Tibial nerve (tissue), 4 donors: ENCODE data around the gene STRBP. TPM values are rescaled to one million over a fixed set of nuclear protein-coding genes. Genes with fewer than 3 reads are reported as not detected.

ENCODE experiments used
- DNase-seq, 2 donors: peaks; one replicate each; pipeline ENCODE4 v3.0.0-alpha.2; 2019; ENCODE audit warnings: low spot score in 2 of 2
- H3K27ac ChIP-seq, 4 donors: fragments of 200-600 bp; sonication (generic) in 3 of 4; one replicate each; pipeline ENCODE4 v1.5.1; 2017 to 2019; ENCODE audit warnings: mild to moderate bottlenecking in 1 of 4
- H3K27me3 ChIP-seq, 2 donors: fragments of 200-600 bp; sonication (generic) in 1 of 2; one replicate each; pipeline versions ENCODE4 v1.5.1 to v1.6.0; 2017 to 2019
- H3K36me3 ChIP-seq, 3 donors: fragments of 200-600 bp; sonication (generic); one replicate each; pipeline ENCODE4 v1.5.1; 2018 to 2019
- H3K4me1 ChIP-seq, 4 donors: fragments of 200-600 bp; sonication (generic) in 3 of 4; one replicate each; pipeline ENCODE4 v1.5.1; 2017 to 2019
- H3K4me3 ChIP-seq, 4 donors: fragments of 200-600 bp; sonication (generic) in 3 of 4; one replicate each; pipeline ENCODE4 v1.5.1; 2017 to 2019; ENCODE audit warnings: mild to moderate bottlenecking in 1 of 4, moderate library complexity in 1 of 4
- H3K9me3 ChIP-seq, 4 donors: fragments of 200-600 bp; sonication (generic) in 3 of 4; one replicate each; pipeline ENCODE4 v1.5.1; 2017 to 2019
- CTCF ChIP-seq, 5 experiments: fragments of 200-600 bp in 3 of 5; fragments of 450-650 bp in 2 of 5; sonication (generic) in 3 of 5; IDR thresholded peaks; one replicate each; pipeline ENCODE4 v1.5.1; 2016 to 2019; ENCODE audit warnings: antibody characterized with exemption in 5 of 5, mild to moderate bottlenecking in 3 of 5, moderate library complexity in 2 of 5
- EP300 ChIP-seq, 2 donors: sonication (generic); formaldehyde crosslinking; IDR thresholded peaks; one replicate each; pipeline ENCODE4 v1.6.1; 2017; ENCODE audit warnings: antibody characterized with exemption in 2 of 2, mild to moderate bottlenecking in 1 of 2
- POLR2A ChIP-seq, 2 donors: fragments of 450-650 bp; IDR thresholded peaks; one replicate each; pipeline ENCODE4 v1.6.1; 2017; ENCODE audit warnings: antibody characterized with exemption in 2 of 2, mild to moderate bottlenecking in 2 of 2, moderate library complexity in 2 of 2
- WGBS, 2 donors: methylation state at CpG; one replicate each; pipeline ENCODE4 v1.1.5; 2018; 5-methylcytosine and 5-hydroxymethylcytosine counted together
- total RNA-seq, 4 donors: library from RNA; depleted of rRNA; stranded (reverse); fragments of >200 nt; gene quantifications; one replicate each; pipeline ENCODE4 v1.1.0, GENCODE V29; 2016

Gene STRBP
- total RNA-seq, 4 donors from 2014 or later: 3.5 to 20.4 (median 4.9) TPM

DNA sequence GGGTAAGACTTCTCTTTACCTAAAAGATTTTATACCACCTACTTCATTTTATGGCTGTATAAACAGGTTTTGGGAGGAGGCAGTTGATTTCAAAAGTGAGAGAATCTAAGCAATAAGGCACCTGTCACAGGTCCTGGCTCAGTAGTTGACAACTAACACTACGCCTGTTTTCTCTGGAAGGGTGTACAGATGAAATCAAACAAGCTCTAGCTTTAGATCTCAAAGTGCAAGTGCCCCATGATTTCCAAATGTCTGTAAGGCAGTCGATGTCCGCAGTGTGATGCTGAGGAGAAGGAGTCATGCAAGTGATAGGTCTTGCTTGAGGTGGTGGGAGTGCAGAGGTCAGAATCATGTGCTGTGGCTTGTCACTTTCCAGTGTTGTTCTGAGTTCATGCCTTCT is 168.8 kb downstream of the STRBP start:
- Histone ChIP-seq H3K9me3 (no peaks in the 10 kb centered on the region), H3K36me3 (peaks cover 8 to 90% (median 13%) of the 10 kb centered on the region in 3 donors), H3K4me1 (no peaks in the 10 kb centered on the region), H3K4me3 (no peak overlapping the region), H3K27me3 (no peaks in the 10 kb centered on the region), H3K27ac (no peak overlapping the region)
- 95 to 97% methylated on average over 3 of the region's 3 CpGs for WGBS, 2 donors
- TF ChIP-seq POLR2A (IDR thresholded peaks at IDR 0.05) (no peak), CTCF (IDR thresholded peaks at IDR 0.05) (no peak), EP300 (IDR thresholded peaks at IDR 0.05) (no peak)
- no peak for DNase-seq

DNA sequence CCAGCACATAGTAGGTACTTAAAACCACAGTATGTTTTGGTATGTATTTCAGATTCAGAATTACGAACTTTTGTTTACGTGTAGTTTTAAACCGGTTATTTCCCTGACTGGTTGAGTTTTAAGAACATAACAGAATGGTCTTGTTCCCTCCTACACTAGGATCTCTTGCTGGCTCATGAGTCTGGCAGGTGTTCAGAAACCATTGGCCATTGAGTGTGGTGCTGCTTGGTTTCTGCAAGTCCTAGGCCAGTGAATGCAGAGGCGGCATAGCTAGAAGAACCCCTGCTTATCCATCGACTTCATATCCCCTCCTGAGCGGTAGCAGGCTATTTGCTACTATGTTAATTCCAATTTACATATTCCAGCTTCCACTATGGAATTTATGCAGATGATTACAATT is 169.3 kb downstream of the STRBP start:
- WGBS, 2 donors: 85 to 90% methylated on average over 6 of the region's 6 CpGs
- Histone ChIP-seq H3K9me3 (no peaks in the 10 kb centered on the region), H3K4me1 (no peaks in the 10 kb centered on the region), H3K36me3 (peaks cover 8 to 90% (median 13%) of the 10 kb centered on the region in 3 donors), H3K4me3 (no peak overlapping the region), H3K27ac (no peak overlapping the region), H3K27me3 (no peaks in the 10 kb centered on the region)
- no peak for DNase-seq
- TF ChIP-seq CTCF (IDR thresholded peaks at IDR 0.05): no peak
- no peak for TF ChIP-seq EP300 (IDR thresholded peaks at IDR 0.05)
- no peak for TF ChIP-seq POLR2A (IDR thresholded peaks at IDR 0.05)

- no peak overlapping the region for H3K4me3 ChIP-seq
- no peaks in the 10 kb centered on the region for H3K4me1 ChIP-seq
- H3K27ac ChIP-seq: no peak overlapping the region
- TF ChIP-seq EP300 (IDR thresholded peaks at IDR 0.05) (no peak), CTCF (IDR thresholded peaks at IDR 0.05) (no peak), POLR2A (IDR thresholded peaks at IDR 0.05) (no peak)
- no peaks in the 10 kb centered on the region for H3K27me3 ChIP-seq
- no peaks in the 10 kb centered on the region for H3K9me3 ChIP-seq
- DNase-seq: no peak
- WGBS, 2 donors: 72 to 82% methylated on average over 4 of the region's 4 CpGs
- peaks cover 8 to 90% (median 15%) of the 10 kb centered on the region in 3 donors for H3K36me3 ChIP-seq
These were observed 170.3 kb downstream of the STRBP start for GRCh38 chr9:123098096-123098459.

- no peaks in the 10 kb centered on the region for H3K4me1 ChIP-seq
- no peak overlapping the region for H3K27ac ChIP-seq
- TF ChIP-seq POLR2A (IDR thresholded peaks at IDR 0.05) (no peak), CTCF (IDR thresholded peaks at IDR 0.05) (no peak), EP300 (IDR thresholded peaks at IDR 0.05) (no peak)
- DNase-seq: no peak
- peaks cover 8 to 90% (median 10%) of the 10 kb centered on the region in 3 donors for H3K36me3 ChIP-seq
- 88 to 95% methylated on average over 3 of the region's 3 CpGs for WGBS, 2 donors
- H3K9me3 ChIP-seq: no peaks in the 10 kb centered on the region
- no peaks in the 10 kb centered on the region for H3K27me3 ChIP-seq
- H3K4me3 ChIP-seq: no peak overlapping the region
These were observed 170.8 kb downstream of the STRBP start for GRCh38 chr9:123097430-123098095.

- TF ChIP-seq EP300 (IDR thresholded peaks at IDR 0.05) (no peak), CTCF (IDR thresholded peaks at IDR 0.05) (no peak), POLR2A (IDR thresholded peaks at IDR 0.05) (no peak)
- Histone ChIP-seq H3K9me3 (no peaks in the 10 kb centered on the region), H3K4me1 (no peaks in the 10 kb centered on the region), H3K27me3 (no peaks in the 10 kb centered on the region), H3K36me3 (peaks cover 4 to 90% (median 8%) of the 10 kb centered on the region in 3 donors), H3K27ac (no peak overlapping the region), H3K4me3 (no peak overlapping the region)
- WGBS, 2 donors: 63 to 83% methylated on average over 3 of the region's 3 CpGs
- DNase-seq: no peak
These were observed 171.4 kb downstream of the STRBP start for GRCh38 chr9:123096987-123097386.
